GM13976 (cell line): ENCODE results near the gene TBC1D5.

Experiments
- DNase-seq: peaks from one replicate; pipeline ENCODE4 v3.0.0; 2012; ENCODE audit warnings: low spot score
- in situ Hi-C: fragments of 300-500 bp; cut with MboI; formaldehyde crosslinking; loops from one replicate; pipeline ENCODE4 v1.12.0; 2022; ENCODE audit warnings: low sequenced_read_pairs, mixed read lengths, inconsistent platforms; ENCODE audit not compliant: unreplicated experiment
- TF ChIP-seq, protein P1 (sequence below): IDR thresholded peaks from 2 replicates; pipeline ENCODE4 v1.5.1; 2012; ENCODE audit warnings: borderline replicate concordance, mild to moderate bottlenecking; ENCODE audit not compliant: insufficient read depth; ENCODE audit errors: extremely low read depth, missing control alignments, control extremely low read depth

TBC1D5 gene

DNA sequence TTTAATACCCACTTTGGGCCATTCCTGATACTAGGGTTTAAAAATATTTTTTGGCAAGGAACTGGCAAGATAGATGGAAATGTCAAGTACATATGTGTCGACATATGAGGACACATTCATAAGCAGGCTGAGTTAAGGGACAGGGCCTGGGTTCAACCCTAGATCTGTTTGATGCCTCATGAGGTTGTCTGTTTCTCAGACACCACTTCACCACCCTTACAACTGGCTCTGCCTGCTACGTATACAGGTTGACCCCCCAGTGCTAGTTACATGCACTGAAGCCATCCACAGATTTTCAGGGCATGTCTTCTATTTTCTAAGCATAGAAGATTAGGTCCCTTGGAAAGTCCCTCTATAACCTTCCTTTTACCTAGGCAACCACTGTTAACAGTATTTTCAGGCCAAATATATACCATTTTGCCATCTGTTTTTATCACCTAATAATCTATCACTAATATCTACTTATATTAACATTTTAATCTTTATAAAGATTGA lies 561.0 kb downstream of the TBC1D5 start:
- TF ChIP-seq, protein P1, sequence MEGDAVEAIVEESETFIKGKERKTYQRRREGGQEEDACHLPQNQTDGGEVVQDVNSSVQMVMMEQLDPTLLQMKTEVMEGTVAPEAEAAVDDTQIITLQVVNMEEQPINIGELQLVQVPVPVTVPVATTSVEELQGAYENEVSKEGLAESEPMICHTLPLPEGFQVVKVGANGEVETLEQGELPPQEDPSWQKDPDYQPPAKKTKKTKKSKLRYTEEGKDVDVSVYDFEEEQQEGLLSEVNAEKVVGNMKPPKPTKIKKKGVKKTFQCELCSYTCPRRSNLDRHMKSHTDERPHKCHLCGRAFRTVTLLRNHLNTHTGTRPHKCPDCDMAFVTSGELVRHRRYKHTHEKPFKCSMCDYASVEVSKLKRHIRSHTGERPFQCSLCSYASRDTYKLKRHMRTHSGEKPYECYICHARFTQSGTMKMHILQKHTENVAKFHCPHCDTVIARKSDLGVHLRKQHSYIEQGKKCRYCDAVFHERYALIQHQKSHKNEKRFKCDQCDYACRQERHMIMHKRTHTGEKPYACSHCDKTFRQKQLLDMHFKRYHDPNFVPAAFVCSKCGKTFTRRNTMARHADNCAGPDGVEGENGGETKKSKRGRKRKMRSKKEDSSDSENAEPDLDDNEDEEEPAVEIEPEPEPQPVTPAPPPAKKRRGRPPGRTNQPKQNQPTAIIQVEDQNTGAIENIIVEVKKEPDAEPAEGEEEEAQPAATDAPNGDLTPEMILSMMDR = no peak
- in situ Hi-C loops = no loop called here

DNA sequence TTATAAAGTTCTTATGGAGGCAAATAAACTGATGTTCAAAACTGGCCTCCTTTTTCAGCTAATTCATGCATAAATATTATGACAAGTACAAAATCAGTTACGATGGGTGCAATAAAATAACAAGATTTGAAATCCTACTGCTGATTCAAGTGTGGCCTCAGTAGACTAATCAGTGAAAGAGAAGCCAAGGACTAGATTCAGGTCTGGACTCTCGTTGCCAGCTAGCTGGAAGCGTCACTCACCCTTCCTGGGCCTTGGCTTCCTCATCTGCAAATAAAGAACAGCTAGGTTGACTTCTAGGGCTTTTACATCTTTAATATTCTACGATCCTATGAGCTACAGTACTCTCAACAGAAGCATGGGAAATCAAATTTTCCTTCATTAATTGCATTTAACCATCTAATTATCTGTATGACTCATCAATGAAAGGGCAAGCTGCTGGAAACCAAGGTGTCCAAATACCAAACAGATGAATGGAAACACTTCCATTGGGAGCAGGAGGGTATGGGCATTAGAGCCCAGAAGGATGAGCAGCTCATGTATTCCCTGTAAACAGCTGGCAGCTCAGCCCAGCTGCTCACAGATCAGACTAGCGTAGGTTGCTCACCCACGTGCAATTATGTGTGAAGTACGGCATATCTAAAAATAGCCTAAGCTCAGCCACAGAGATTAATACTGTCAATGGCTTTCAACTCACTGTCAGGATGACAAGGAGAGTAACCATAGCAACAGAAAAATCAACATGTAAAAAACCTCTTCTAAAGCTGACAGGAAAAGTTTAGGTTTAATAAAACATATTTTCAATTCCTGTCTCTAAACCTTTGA lies 562.8 kb downstream of the TBC1D5 start:
- TF ChIP-seq, protein P1 = no peak
- in situ Hi-C loops = no loop called here
- peak; percentile 65 for DNase-seq

More for the DNA sequence above, 561.0 kb downstream of the TBC1D5 start:
- no peak for DNase-seq

DNA sequence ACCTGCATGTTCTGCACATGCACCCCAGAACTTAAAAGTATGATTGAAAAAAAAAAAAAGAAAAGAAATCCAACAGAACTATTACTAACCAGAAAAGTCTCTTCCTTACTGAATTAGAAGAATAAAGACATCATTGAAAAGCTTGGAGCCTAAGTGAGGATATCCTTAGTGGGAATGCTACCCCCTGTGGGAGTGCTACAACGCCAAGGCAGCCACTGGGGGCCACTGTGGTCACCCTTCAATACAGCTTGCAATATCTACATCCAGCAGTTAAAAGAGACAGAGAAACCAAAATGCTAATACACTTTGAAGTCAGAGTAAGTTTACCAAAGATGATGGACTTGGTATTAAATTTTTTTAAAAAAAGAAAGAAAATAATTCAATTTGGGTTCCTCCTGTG lies 565.7 kb downstream of the TBC1D5 start:
- in situ Hi-C loops = no loop called here

DNA sequence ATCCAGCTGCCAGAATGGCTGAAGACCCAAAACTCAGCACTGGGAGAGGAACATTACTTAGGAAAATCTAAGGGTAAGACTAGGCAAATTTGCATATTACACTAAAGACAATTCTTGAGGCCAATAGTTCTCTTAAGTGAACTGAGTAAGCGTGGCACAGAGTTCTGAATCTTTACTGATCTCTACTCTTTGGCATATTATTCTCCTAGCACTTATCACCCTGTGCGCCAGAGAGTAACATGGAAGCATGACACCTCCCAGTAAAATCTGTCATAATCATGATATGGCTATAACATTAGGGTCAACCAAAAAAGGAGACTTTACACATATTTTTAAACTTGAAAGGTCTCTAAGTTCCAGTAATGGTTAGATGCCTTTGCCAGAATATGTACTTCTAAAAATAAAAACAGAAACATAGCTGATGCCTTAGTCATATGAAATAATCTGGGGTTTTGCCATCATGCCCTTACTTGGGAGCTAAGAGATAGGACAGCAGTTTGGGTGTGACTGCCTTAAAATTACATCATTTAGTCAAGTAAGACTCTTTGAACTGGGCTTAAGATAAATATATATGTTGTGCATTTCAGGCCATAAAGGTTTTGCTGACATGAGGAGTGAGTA lies 567.1 kb downstream of the TBC1D5 start:
- DNase-seq = no peak
- in situ Hi-C loops = no loop called here
- TF ChIP-seq, protein P1 = no peak

More for the DNA sequence above, 565.7 kb downstream of the TBC1D5 start:
- no peak for DNase-seq
- TF ChIP-seq, protein P1 = peak; percentile 7

DNA sequence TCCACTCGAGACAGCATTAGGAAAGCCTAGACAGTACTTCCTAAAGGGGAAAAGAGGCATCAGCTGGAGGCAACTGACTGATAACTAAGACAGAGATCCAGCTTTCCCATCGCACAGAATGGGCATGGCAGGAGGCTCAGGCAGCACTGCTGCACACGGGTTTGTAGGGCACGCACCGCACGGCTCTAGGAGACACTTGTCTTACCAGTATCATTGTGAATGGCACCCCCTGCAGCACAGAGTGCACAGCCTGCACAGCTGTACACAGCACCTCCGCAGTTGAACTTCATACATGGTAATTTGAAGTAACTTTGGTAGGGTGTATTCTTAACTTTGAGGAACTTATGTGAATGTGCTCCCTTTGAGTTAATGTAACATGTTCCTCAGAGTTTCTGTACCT lies 576.1 kb downstream of the TBC1D5 start:
- no peak for DNase-seq
- TF ChIP-seq, protein P1 = no peak
- in situ Hi-C loops = no loop called here

DNA sequence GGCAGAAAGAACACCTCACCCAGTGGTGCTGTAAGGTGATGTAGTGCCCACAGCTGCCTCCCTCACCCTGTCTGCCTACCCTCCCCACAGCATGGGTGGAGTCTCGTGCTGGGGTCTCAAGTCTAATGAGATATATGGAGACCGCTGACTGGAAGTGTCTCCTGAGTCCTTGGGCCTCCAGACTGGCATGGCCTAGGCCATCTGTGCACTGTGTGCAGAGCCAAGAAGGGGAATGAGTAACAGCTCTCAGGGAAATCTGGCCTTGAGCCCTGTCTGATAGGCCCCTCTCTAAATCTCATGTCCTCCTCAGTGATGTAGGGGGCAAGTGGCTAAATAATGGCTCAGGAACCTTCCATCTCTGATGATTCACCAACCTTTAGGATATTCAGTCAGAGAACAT lies 580.3 kb downstream of the TBC1D5 start:
- in situ Hi-C loops = no loop called here
- no peak for DNase-seq
- TF ChIP-seq, protein P1 = no peak
